HG03175 (cell line): ENCODE results near the gene ZNF32.

ENCODE experiments used
- ATAC-seq: cut with Tn5 transposase; IDR thresholded peaks from one replicate; pipeline ENCODE4 v1.9.1; 2021; ENCODE audit warnings: mild to moderate bottlenecking, moderate library complexity; ENCODE audit not compliant: unreplicated experiment

ZNF32 gene, protein sequence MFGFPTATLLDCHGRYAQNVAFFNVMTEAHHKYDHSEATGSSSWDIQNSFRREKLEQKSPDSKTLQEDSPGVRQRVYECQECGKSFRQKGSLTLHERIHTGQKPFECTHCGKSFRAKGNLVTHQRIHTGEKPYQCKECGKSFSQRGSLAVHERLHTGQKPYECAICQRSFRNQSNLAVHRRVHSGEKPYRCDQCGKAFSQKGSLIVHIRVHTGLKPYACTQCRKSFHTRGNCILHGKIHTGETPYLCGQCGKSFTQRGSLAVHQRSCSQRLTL

DNA sequence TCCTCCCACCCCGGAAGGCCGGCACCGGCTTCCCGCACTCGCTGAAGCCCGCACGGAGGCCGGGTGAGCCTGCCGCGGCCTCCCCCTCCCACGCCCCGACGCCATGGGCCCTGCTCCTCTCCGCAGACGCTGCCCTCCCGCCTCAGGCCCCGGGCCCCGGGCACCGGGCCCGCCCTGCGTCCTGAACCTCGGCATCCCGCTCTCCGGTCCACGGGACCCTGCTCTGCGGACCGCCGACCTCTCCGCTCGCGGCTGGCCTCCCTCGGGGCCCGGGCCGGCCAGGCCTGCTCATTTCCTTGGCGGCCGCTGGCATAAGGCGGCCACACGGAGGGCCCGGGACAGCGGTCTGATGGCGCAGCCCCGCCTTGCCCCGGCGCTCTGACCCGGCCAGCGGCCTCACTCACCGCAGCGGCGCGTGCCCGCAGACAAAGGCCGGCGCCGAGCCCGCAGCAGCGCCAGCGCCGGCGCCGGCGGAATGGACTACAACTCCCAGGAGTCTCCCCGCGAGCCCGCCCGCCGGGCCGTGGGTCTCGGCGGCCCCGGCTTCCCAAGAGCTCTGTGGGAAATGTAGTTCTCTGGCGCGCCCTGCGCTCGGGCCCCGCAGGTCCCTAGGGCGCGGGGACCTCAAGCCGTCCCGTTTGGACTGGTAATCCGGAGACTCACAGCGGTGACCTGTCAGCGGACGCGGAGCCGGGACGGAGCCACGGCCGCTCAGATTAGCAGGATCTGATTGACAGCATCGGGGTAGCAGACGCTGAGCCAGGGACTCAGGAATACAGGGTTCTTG is at the start of gene ZNF32:
Gene ZNF32 (minus strand): TSS at position 484 of the 787 bp plus-strand sequence. CDS start 2,748 bp downstream, outside the sequence.
- peak; percentile 100 for ATAC-seq

DNA sequence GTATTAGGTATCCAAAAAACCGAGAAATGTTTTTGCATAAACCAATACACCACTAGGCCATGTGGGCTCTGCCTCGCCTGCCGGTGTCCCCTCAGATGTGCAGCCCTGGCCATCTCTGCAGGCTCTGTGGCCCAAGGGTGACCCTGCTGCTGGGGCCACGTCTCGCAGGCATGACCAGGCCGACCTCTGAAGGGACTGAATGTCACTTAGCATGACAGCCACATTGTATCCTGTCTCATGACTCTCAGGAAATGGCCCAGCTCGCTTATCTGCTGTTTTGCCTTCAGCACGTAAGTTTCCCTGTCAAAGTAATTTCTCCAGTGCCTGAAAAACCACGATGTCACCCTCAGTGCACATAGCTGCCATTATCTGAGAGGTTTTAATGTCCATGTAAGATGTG is 49.5 kb upstream of the ZNF32 start:
- ATAC-seq, result no peak

DNA sequence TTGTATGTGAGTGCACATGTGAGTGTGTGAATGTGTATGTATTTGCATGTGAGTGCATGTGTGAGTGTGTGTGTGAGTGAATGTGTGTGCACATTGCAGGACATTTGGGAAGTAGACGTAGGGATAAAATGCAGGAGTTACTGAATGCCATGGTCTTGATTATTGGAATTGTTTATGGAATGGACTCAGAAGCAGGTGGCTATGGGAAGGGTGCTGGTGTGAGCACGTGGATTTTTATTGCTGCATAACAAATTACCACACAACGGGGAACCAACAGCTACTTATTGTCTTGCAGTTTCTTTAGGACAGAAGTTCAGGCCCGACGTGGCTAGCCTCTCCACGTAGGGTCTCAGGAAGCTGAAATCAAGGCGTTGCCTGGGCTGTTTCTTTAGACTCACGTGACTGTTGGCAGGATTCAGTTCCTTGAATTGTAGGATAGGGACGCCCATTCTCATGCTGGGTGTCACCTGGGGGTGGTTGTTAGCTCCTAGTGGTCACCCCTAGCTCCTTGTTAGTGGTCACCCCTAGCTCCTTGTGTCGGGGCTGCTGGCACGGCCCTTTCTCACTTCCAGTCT is 48.3 kb upstream of the ZNF32 start:
- no peak for ATAC-seq

DNA sequence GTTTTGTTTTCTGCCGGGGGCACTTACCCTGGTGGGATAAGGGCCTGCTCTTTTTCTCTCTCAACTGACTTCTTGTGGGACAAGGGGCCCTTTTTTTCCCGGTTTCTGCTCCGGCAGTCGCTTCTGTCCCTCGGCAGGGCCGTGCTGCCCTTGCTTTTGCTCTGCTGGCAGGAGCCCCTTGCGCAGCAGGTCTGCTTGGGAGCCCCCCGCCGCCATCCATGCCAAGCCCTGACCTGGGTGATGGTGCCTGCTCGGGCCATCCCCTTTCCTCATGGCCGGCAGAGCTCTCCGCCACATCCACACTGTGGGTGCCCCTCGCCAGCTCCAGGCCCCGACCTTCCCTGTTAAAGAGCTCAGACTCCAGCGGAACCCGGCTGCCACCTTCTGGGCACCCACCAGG is 47.0 kb upstream of the ZNF32 start:
- no peak for ATAC-seq

DNA sequence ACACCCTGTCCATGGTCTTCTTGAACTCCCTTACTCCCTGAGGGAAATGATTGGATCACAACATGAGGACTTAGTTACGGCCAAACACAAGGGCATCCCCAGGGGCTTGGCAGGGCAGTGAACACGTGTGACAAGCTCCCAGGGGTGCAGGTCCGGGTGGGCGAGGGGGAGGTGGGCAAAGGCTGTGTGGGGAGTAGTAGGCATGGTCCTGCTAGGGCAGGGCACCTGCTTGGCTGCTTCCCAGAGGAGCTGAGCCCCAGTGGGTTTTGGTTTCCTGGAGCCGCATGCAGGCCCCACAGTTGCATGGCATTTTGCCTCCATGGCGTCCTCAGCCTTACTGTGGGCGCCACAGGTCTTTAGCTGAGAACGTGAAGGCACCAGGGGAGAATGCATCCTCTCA is 46.6 kb upstream of the ZNF32 start:
- no peak for ATAC-seq

DNA sequence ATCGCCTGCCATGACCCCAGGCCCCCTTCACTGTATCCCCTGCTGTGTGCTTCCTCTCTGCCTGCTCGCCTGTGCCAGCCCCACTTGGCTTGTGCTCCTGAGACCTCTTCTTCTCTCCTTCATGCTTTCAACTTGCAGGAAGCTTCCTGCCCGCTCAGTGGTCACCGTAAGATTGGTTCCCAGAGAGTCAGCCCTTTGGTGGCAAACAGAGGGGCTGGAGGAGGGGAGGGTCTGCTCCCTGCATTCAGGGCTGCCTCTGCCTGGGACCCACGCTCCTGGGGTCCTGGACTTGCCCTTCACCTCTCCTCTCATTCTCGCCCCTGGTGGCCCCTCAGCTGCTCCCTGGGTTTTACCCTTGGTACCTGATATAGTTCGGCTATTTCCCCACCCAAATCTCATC is 45.8 kb upstream of the ZNF32 start:
- ATAC-seq, result no peak

DNA sequence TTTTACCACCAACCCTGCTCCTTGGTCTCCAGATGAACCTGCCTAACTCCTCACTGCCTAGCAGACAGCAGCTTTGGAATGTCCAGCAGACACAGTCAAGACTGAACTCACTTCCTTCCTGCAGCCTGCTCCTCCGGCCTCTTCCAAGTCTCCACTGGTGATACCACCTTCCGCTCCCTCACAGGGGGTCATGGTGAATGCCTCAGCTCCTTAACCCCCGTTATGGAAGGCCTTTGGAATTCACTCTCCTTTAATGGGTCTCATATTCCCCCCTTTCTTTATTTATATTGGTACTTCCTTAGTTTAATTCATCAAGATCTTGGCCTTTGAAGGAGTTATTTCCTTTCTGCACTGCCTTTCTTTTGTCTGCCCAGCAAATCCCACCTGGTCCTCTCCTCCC is 44.9 kb upstream of the ZNF32 start:
- ATAC-seq, result no peak

DNA sequence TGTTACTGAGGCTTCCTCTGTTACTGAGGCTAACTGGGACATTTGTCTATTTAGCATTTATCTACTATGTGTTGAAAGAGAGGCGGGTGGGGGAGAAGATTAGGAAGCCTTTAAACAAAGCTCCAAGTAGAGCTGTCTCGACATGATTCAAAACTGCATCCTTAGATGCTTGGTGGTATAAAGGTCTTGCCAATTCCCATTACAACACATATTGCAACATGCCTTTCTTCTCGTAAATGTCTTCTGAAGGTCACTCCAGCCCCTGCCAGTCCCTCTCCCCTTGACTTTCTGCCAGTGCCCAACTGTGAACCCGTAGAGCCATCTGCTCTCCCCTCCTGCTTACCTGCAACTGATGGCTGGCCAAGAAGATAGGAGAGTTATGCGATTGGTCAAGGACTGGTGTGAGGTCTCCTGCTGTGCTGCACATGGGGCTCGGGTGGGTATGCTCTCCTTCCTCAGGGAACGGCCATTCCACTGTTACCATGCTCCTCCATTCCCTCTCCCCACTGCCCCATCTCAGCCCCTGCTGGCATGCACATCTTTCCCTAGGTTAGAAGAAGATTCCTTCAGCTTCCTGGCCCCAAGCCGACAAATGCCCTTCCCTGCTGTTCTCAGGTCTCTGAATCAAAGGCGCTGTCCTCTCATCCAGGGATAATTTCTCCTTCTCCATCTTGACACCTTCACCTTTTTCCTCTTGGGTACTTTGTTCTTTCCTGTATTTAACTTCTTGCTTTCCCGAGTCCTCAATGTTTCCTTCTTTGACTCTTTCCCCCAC is 43.6 kb upstream of the ZNF32 start:
- no peak for ATAC-seq

DNA sequence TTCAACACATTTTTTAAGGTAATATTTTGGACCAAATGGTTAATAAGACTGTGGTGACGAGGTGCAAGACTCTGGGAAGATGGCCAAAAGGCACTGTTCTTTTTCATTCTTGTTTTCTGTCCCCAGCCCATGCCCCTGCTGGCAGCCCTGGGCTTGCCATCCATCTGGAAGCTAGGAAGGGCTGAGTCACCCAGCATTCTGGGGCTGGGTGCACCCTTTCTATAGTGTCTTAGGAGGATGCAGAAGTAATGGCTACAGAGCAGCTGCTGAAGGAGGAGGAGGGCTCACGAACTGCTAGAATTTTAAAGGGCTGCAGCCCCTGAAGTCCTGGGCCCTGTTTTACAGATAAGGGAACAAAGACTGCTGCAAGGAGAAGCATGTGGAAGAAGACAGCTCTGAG is 42.8 kb upstream of the ZNF32 start:
- no peak for ATAC-seq

DNA sequence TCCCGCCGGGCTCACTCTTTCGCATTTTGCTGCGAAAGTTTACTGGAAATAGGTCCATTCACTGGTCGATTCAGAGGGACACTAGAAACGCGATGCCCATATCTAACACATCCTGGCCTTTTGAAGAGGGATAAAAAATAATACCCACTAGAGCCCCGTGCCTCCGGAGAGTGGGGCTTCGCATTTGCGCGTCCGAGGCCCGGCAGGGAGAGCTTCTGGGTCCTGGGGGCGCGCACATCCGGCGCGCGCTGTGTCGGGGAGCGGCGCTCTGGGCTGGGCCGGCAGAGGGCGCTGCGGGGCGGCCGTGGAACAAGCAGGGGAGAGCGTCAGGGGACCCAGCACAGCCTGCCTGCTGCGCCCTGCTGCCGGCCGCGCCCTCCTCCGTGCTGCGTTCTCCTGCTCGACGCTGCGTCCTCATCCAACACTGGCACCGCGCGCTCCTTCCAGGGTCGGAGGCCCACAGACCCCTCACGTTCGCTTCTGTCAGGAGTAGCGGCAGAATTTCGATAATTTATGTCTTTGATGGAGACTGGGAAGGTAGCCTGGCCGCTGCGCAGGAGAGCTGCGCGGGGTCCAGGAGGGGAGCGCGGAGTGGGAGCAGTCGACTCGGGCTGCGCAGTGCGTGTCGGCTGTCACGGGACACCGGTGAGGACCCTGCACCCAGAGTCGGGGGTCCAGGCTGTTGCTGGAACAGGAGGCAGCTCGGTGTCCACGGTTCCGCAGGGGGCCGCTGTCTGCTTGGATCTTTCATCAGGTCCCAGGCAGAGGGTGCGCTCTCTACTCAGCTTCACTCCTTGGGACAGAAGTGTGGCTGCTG is 41.5 kb upstream of the ZNF32 start:
- ATAC-seq, result peak; percentile 99

DNA sequence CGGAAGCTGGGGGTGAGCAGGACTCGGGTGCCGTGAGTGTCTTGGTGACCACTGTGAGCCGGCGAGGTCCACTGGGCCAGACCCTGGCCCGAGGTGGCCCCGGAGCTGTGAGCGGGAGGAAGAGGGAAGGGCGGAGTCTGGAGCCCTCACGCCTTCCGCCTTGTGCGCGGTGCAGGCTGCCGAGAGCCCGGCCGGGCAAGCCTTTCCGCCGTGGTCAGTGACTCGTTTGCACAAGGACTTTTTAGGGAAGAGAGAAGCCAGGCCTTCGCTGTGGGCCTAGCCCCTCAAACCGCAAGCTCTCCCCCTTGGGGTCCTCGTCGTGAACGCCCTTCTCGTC is 40.9 kb upstream of the ZNF32 start:
- peak; percentile 43 for ATAC-seq

DNA sequence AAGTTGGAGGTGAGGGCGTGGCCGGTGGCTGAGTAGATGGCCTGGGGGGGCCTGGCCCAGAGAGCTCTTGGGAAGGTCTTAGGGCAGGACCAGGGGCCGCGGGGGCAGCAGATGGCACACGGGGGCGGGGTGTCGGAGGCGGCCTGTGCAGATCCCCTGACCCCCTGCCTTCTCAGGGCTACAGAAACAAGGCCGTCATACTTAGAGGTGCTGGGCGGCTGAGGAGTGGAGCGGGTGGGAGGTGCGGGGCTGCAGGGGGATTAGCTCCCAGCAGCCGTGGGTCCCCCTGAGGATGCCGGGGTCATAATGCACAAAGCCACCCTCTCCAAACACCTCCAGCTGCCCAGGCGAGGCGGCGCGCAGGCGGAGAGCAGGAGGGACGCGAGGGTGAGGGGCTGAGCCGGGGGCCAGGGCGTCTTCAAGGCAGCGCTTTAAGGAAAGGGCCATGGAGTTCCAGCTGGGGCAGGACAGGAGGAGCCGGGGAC is 40.4 kb upstream of the ZNF32 start:
- no peak for ATAC-seq

DNA sequence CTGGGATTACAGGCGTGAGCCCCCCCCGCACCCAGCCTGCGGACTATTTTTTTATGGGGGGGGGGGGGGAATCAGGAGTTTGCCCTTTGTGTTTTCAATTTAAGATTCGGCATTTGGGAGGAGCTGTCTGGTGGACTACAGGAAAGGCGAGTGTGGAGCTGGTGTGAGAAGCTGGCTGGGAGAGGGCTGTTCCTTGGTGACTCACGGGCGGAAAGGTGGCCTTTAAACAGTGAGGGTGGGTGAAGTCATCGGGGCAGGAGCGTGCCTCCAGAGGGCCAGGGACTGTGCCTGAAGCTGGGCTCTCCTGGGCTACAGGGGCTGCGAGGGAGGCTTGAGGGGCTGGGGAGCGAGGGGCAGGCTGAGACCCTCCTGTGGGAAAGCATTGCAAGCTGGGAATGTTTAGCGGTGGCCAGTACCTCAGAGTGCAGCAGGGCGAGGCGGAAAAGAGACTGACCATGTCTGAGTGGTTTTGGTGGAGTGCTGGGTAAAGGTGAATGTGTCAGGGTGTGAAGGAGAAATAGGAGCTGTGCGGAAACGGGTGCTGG is 39.7 kb upstream of the ZNF32 start:
- no peak for ATAC-seq

DNA sequence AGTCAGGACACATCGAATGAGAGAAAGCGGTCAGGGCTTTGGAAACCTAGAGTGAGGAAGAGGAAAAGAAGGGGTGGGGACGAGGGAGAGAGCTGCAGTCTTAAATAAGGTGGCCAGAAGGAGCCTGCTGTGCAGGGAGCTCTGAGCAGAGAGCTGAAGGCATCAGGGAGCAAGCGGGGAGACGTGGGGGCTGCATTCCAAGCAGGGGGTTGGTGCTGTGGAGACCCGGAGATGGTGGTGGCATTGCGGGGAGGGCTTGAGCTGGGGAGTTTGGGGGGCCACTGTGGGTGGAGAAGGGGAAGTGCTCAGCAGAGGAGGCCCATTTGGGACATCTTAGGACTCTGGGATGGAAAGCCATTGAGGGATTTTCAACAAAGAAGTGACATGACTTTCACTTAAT is 38.7 kb upstream of the ZNF32 start:
- no peak for ATAC-seq

DNA sequence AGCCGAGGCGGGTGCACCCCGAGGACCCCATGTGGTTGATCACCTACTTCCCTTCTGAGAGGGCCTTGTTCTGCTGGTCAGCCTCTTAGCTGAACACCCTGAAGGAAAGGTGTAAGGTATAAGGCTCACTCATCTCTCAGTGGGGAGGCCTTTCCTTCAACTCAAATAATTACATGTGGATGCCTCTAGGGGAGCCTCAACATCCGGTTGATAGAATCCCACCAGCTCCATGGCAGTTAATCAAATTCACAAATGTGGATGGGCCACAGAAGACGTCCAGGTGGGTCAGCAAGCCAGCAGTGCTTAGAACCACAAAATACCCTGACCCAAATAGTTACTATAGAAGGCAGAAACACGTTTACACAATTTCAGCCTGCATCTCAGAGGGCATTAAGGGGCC is 37.7 kb upstream of the ZNF32 start:
- no peak for ATAC-seq

DNA sequence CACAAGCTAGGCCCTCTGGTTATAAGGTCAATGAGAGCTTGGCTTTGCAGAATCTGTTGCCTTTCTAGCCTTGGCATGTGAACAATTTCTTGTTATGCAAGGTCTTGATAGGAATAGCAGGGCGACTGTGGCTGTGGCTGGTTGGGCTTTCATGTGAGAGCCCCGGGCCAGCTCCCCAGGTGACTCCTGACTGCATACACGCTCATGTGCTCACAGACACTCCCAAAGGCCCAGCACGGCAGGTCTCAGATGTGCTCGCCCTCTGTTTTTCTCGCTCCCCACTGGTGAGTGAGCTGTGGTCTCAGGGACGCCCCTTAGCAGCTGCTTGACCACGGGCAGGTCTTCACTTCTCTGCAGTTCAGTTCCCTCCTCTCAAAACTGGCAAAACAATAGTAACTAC is 37.1 kb upstream of the ZNF32 start:
- no peak for ATAC-seq

DNA sequence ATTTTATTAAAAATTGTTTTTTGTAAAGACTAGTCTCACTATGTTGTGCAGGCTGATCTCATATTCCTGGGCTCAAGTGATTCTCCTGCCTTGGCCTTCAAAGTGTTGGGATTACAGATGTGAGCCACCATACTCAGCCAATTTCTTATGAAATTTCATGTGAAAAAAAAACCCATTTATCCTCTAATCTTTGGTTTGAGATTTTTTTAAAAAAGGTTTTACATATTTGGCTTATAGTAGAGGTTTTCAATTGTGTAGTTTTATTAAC is 35.5 kb upstream of the ZNF32 start:
- no peak for ATAC-seq

DNA sequence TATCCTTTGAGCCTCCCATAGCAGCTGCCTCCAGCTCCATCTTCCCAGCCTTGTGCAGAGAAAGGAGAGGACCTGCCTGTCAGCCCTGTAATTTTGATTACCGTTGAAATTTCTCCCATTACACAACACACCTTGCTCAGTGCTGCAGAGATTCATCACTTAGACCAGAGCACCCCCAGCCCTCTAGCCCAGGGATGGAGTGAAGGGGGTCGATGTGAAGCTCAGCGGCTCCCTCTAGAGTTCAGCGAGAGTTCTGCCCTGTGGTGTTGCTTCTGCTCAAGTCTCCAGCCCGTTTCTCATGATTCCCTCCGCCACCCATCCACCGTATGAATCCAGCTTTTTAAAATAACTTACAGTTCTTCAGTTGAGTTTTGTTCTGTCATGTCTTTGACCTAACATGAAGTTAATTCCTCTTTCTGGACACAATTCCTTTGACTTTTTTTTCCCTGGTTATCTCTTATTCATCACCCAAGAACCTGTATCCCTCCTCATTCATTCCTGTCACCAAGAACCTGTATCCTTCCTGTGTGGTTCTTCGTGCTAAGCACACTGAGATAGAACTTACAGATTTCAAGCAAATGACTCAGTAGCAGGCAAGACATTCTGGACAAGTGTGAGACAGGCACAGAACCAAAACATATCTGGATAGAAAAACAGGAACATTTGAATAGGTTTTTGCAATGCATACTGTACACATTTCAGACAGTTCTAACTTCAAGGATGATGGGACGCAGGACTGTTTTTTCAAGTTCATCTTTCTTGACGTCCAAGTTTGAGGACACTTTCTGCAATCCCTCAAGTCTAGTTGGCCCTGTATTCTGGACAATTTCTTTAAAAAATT is 35.0 kb upstream of the ZNF32 start:
- ATAC-seq, result no peak

DNA sequence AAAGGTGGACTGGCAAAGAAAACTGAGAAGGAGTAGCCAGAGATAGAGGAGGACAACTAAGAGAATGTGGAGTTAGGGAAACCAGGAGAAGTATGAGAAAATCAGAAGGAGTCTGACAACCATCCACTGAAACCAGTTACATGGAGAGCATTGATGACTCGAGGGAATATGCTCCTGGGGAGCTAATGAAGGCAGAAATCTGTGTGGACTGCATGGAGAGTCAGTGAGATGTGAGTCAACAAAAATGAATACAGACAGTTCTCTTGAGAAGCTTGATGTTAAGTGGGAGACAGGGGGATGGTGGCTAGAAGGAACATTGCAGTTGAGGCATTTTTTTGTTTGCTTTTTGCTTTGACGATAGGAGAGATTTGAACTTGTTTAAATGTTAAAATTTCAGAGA is 34.3 kb upstream of the ZNF32 start:
- no peak for ATAC-seq

DNA sequence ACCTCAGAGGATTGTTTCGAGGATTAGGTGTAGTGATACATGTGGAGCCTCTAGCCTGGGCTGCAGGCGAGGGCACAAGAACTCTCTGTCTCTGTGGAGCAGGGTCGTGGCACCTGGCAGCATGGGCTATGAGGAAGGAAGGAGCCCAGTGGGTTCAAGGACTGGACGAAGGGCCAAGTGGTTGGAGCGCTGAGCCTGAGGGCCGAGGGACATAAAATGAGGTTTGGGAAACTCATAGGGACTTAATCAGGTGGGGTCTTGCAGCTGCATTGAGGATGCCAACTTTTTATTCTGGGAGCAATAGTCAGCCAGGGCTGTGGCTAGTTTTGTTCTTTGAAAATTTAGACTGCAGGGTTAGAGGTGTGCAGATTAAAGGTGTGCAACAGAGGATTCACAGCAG is 33.0 kb upstream of the ZNF32 start:
- no peak for ATAC-seq
